CD8-positive, alpha-beta memory T cell (primary cell): ENCODE measurements around the gene SMC4. TPM values are rescaled to one million over a fixed set of nuclear protein-coding genes. Genes with fewer than 3 reads are reported as not detected.

Experiments
- CTCF ChIA-PET: fragments of 350-600 bp; sonication (Branson Sonifier 250); formaldehyde crosslinking; loops from one replicate; lab custom pipeline; 2021; ENCODE audit warnings: antibody characterized with exemption; lab: Charles Lee
- POLR2A ChIA-PET: fragments of 350-600 bp; sonication (Branson Sonifier 250); formaldehyde crosslinking; loops from one replicate; lab custom pipeline; 2021; ENCODE audit warnings: antibody characterized with exemption; lab: Charles Lee
- DNase-seq, 5 donors: peaks; one replicate each; pipeline versions ENCODE4 v3.0.0 to v3.0.0-alpha.2; 2020 to 2022; ENCODE audit warnings: mixed read lengths in 1 of 5
- H3K27ac ChIP-seq: one replicate; pipeline ENCODE4 v1.7.0; 2013; ENCODE audit warnings: low read depth, mild to moderate bottlenecking, low read length, moderate library complexity
- H3K27me3 ChIP-seq: 2 replicates; pipeline ENCODE4 v1.7.0; 2013; ENCODE audit warnings: low read length, mild to moderate bottlenecking; ENCODE audit not compliant: insufficient read depth, poor library complexity, severe bottlenecking
- H3K36me3 ChIP-seq: 2 replicates; pipeline ENCODE4 v1.7.0; 2013; ENCODE audit warnings: mild to moderate bottlenecking, low read length, moderate library complexity; ENCODE audit not compliant: insufficient read depth
- H3K4me1 ChIP-seq: 2 replicates; pipeline ENCODE4 v1.7.0; 2013; ENCODE audit warnings: mild to moderate bottlenecking, low read length, moderate library complexity; ENCODE audit not compliant: insufficient read depth
- H3K4me3 ChIP-seq: 2 replicates; pipeline ENCODE4 v1.7.0; 2013; ENCODE audit warnings: mild to moderate bottlenecking, low read length
- H3K9me3 ChIP-seq: 2 replicates; pipeline ENCODE4 v1.7.0; 2013; ENCODE audit warnings: mild to moderate bottlenecking, low read length
- H3K27ac Mint-ChIP-seq, 8 donors: one replicate each; pipeline ENCODE4 v1.8.0; 2020 to 2021; ENCODE audit warnings: mixed read lengths in 8 of 8, mild to moderate bottlenecking in 6 of 8, inconsistent platforms in 3 of 8, moderate library complexity in 3 of 8
- H3K27me3 Mint-ChIP-seq, 2 donors: one replicate each; pipeline ENCODE4 v1.8.0; 2020 to 2021; ENCODE audit warnings: mixed read lengths in 2 of 2, mild to moderate bottlenecking in 1 of 2, moderate library complexity in 1 of 2
- H3K36me3 Mint-ChIP-seq, 3 donors: one replicate each; pipeline ENCODE4 v1.8.0; 2020 to 2021; ENCODE audit warnings: mixed read lengths in 3 of 3, inconsistent platforms in 1 of 3, mild to moderate bottlenecking in 1 of 3
- H3K4me1 Mint-ChIP-seq, 3 donors: one replicate each; pipeline ENCODE4 v1.8.0; 2020 to 2021; ENCODE audit warnings: mixed read lengths in 3 of 3, inconsistent platforms in 1 of 3, mild to moderate bottlenecking in 1 of 3
- H3K4me3 Mint-ChIP-seq, 7 donors: one replicate each; pipeline ENCODE4 v1.8.0; 2020 to 2021; ENCODE audit warnings: mixed read lengths in 7 of 7, mild to moderate bottlenecking in 6 of 7, moderate library complexity in 4 of 7, inconsistent platforms in 2 of 7
- H3K9me3 Mint-ChIP-seq, 5 donors: one replicate each; pipeline ENCODE4 v1.8.0; 2020 to 2022; ENCODE audit warnings: mixed read lengths in 5 of 5, mild to moderate bottlenecking in 3 of 5, moderate library complexity in 2 of 5, inconsistent platforms in 1 of 5
- polyA plus RNA-seq: library from polyadenylated mRNA; unstranded; fragments of 300-500 nt; fragmentation: Illumina TruSeq; gene quantifications from one replicate; pipeline ENCODE4 v1.2.3, GENCODE V29; 2021
- total RNA-seq, 2 experiments: library from RNA; stranded (reverse); gene quantifications; one replicate each; pipeline ENCODE4 v1.2.3, GENCODE V29; 2021

SMC4 gene
- total and polyA plus RNA-seq, 3 experiments from 2014 or later = 45.0 to 123 (median 120) TPM

DNA sequence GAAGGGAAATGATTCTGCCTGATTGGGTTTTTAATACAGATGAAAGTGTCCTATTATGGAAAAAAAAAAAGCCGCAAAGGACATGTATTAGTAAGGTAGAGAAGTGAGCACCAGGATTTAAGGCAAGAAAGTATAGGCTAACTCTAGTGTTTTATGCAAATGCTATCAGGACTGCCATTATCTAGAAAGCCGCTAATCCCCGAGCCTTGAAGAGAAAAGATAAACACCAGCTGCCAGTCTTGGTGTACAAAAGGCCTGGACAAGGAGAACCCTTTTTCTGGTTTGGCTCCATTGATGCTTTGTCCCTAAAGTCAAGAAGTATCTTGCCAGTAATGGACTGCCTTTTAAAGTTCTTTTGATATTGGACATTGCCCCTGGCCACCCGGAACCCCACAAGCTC is 58.7 kb downstream of the SMC4 start:
- H3K27ac Mint-ChIP-seq = no peak overlapping the region
- Histone ChIP-seq H3K36me3 (no peaks in the 10 kb centered on the region), H3K4me3 (no peak overlapping the region), H3K4me1 (no peaks in the 10 kb centered on the region), H3K9me3 (no peaks in the 10 kb centered on the region), H3K27me3 (no peaks in the 10 kb centered on the region), H3K27ac (no peak overlapping the region)
- no peaks in the 10 kb centered on the region for H3K9me3 Mint-ChIP-seq
- ChIA-PET POLR2A (no interaction called here), CTCF (interaction anchor here (1.9 kb wide), 1 partner anchor 8 kb away, joined by 7 read pairs; the partner anchor contains the start of gene TRIM59)
- H3K36me3 Mint-ChIP-seq = no peaks in the 10 kb centered on the region
- H3K27me3 Mint-ChIP-seq = peaks cover 4 to 25% of the 10 kb centered on the region in 2 donors
- H3K4me1 Mint-ChIP-seq = no peaks in the 10 kb centered on the region
- H3K4me3 Mint-ChIP-seq = no peak overlapping the region
- no peak for DNase-seq

DNA sequence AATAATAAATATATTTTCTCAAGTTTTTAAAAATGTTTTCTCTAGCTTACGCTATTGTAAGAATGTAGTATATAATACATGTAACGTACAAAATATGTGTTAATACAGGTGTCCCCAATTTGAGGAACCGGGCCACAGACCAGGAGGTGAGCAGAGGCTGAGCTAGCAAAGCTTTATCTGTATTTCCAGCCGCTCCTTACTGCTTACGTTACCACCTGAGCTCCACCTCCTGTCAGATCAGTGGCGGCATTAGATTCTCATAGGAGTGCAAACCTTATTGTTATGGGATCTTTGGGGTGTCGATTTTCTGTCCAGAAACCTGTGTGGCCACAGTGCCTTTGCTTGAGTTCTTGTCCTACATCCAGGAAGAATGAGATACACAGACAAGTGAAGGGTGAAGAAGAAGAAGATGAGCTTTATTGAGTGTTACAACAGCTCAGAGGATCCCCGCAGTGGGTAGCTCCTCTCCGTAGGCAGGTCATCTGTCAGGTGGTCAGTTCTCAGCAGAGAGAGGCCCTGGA is 60.1 kb downstream of the SMC4 start:
- Histone ChIP-seq H3K4me1 (no peaks in the 10 kb centered on the region), H3K36me3 (no peaks in the 10 kb centered on the region), H3K4me3 (no peak overlapping the region), H3K27me3 (no peaks in the 10 kb centered on the region), H3K27ac (no peak overlapping the region), H3K9me3 (no peaks in the 10 kb centered on the region)
- no peak overlapping the region for H3K4me3 Mint-ChIP-seq
- no peak for DNase-seq
- no peaks in the 10 kb centered on the region for H3K9me3 Mint-ChIP-seq
- ChIA-PET POLR2A (no interaction called here), CTCF (interaction anchor here (1.9 kb wide), 1 partner anchor 10 kb away, joined by 7 read pairs; the partner anchor contains the start of gene TRIM59)
- no peaks in the 10 kb centered on the region for H3K4me1 Mint-ChIP-seq
- no peaks in the 10 kb centered on the region for H3K36me3 Mint-ChIP-seq
- H3K27ac Mint-ChIP-seq = no peak overlapping the region
- peaks cover 4 to 35% of the 10 kb centered on the region in 2 donors for H3K27me3 Mint-ChIP-seq

DNA sequence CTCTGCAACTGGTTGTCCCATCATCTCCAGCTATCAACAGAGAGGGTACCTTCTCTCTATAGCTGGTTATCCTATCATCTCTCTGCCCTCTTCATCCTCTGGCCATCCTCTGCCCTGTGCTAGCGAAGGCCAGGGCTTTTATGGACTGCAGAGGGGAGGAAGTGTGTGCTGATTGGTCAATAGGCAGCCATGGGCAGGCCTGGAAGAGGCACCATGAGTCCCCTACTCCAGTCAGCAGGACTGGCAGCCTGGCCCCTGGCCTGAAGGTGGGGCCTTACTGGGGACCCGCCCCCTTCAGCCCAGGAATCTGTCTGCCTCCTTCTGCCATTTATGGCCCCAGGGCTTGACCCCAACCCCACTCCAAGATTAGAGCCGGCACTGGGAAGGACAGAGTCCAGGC is 60.6 kb downstream of the SMC4 start:
- ChIA-PET POLR2A (no interaction called here), CTCF (interaction anchor here (1.9 kb wide), 1 partner anchor 10 kb away, joined by 7 read pairs; the partner anchor contains the start of gene TRIM59)
- H3K36me3 ChIP-seq = no peaks in the 10 kb centered on the region
- Mint-ChIP-seq H3K4me1 (no peaks in the 10 kb centered on the region), H3K4me3 (no peak overlapping the region), H3K36me3 (no peaks in the 10 kb centered on the region), H3K27me3 (peaks cover 4 to 40% of the 10 kb centered on the region in 2 donors), H3K27ac (no peak overlapping the region), H3K9me3 (no peaks in the 10 kb centered on the region)
- no peaks in the 10 kb centered on the region for H3K4me1 ChIP-seq
- DNase-seq = no peak
- H3K27ac ChIP-seq = no peak overlapping the region
- H3K4me3 ChIP-seq = no peak overlapping the region
- H3K9me3 ChIP-seq = no peaks in the 10 kb centered on the region
- no peaks in the 10 kb centered on the region for H3K27me3 ChIP-seq

DNA sequence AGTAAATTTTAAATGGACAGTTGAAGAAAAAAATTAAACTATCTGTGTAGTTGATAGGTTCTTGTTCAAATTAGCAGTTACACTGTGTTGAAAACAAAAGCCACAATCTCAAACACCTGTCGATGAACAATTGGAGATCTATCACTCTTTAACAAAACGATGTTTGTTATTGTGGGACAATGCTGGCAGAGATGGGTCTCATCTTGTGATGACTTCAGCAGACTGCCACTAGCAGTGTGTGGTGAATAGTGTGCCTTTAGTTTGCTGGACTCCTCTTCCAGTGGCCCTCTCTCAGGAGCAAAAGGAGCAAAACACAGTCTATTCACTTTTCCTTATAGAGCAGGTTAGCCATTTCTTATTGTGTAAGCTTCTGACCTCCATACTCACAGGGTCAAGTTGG is 64.9 kb downstream of the SMC4 start:
- no peak for DNase-seq
- H3K27ac Mint-ChIP-seq = peak overlapping the region in 1 of 8 donors; percentile 54
- H3K4me3 Mint-ChIP-seq = no peak overlapping the region
- no peaks in the 10 kb centered on the region for H3K4me1 Mint-ChIP-seq
- peaks cover 0 to 6% (median 0%) of the 10 kb centered on the region in 3 donors for H3K36me3 Mint-ChIP-seq
- peaks cover 11 to 62% of the 10 kb centered on the region in 2 donors for H3K27me3 Mint-ChIP-seq
- no peaks in the 10 kb centered on the region for H3K36me3 ChIP-seq
- H3K27ac ChIP-seq = no peak overlapping the region
- POLR2A ChIA-PET = no interaction called here
- peaks cover 0 to 3% (median 0%) of the 10 kb centered on the region in 5 donors for H3K9me3 Mint-ChIP-seq
- no peaks in the 10 kb centered on the region for H3K9me3 ChIP-seq
- H3K4me3 ChIP-seq = no peak overlapping the region
- CTCF ChIA-PET = interaction anchor here (1.7 kb wide), 1 partner anchor 15 kb away, joined by 3 read pairs; the partner anchor contains the start of gene TRIM59
- H3K27me3 ChIP-seq = no peaks in the 10 kb centered on the region
- H3K4me1 ChIP-seq = no peaks in the 10 kb centered on the region

DNA sequence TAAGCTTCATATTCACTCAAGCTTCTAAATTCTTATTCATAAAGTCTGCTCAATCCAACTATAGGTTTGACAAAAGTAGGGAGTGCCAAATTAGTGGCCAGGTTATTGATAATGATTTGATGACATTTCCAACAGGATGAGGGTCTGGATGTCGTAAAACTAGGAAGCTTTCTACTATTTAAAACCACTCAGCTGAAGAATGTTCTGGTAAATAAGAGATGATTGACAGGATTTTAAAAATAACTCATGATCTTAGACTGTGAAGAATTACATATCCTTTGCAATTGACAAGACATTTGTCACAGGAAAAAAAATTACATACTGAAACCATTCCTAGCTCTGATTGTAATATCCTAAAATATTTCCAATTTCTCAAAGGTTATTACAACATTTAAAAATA is 65.5 kb downstream of the SMC4 start:
- Histone ChIP-seq H3K27ac (no peak overlapping the region), H3K36me3 (no peaks in the 10 kb centered on the region), H3K27me3 (no peaks in the 10 kb centered on the region), H3K4me3 (no peak overlapping the region), H3K4me1 (no peaks in the 10 kb centered on the region), H3K9me3 (no peaks in the 10 kb centered on the region)
- Mint-ChIP-seq H3K36me3 (peaks cover 0 to 13% (median 3%) of the 10 kb centered on the region in 3 donors), H3K4me3 (no peak overlapping the region), H3K9me3 (peaks cover 3 to 8% (median 6%) of the 10 kb centered on the region in 5 donors), H3K4me1 (no peaks in the 10 kb centered on the region), H3K27me3 (peaks cover 13 to 67% of the 10 kb centered on the region in 2 donors), H3K27ac (no peak overlapping the region)
- no peak for DNase-seq
- CTCF ChIA-PET = interaction anchor here (1.7 kb wide), 1 partner anchor 16 kb away, joined by 3 read pairs; the partner anchor contains the start of gene TRIM59
- POLR2A ChIA-PET = no interaction called here

- H3K36me3 ChIP-seq = no peaks in the 10 kb centered on the region
- peaks cover 5% of the 10 kb centered on the region for H3K27me3 ChIP-seq
- ChIA-PET POLR2A (no interaction called here), CTCF (no interaction called here)
- no peak overlapping the region for H3K27ac Mint-ChIP-seq
- H3K4me1 ChIP-seq = no peaks in the 10 kb centered on the region
- peaks cover 0 to 16% (median 3%) of the 10 kb centered on the region in 3 donors for H3K36me3 Mint-ChIP-seq
- no peak overlapping the region for H3K27ac ChIP-seq
- no peak for DNase-seq
- no peaks in the 10 kb centered on the region for H3K9me3 ChIP-seq
- peaks cover 3 to 21% (median 18%) of the 10 kb centered on the region in 5 donors for H3K9me3 Mint-ChIP-seq
- no peaks in the 10 kb centered on the region for H3K4me1 Mint-ChIP-seq
- peaks cover 14 to 29% of the 10 kb centered on the region in 2 donors for H3K27me3 Mint-ChIP-seq
- H3K4me3 Mint-ChIP-seq = no peak overlapping the region
- no peak overlapping the region for H3K4me3 ChIP-seq
Measured at GRCh38 chr3:160470181-160470580, 70.7 kb downstream of the SMC4 start.

- Histone ChIP-seq H3K4me1 (no peaks in the 10 kb centered on the region), H3K27me3 (peaks cover 5% of the 10 kb centered on the region), H3K36me3 (no peaks in the 10 kb centered on the region), H3K9me3 (no peaks in the 10 kb centered on the region), H3K4me3 (no peak overlapping the region), H3K27ac (no peak overlapping the region)
- Mint-ChIP-seq H3K27ac (no peak overlapping the region), H3K27me3 (peaks cover 17 to 22% of the 10 kb centered on the region in 2 donors), H3K4me1 (no peaks in the 10 kb centered on the region), H3K9me3 (peaks cover 3 to 21% (median 18%) of the 10 kb centered on the region in 5 donors), H3K4me3 (no peak overlapping the region), H3K36me3 (peaks cover 0 to 16% (median 3%) of the 10 kb centered on the region in 3 donors)
- ChIA-PET CTCF (no interaction called here), POLR2A (no interaction called here)
- DNase-seq = no peak
Measured at GRCh38 chr3:160471892-160472291, 72.4 kb downstream of the SMC4 start.

- H3K9me3 Mint-ChIP-seq = peaks cover 3 to 21% (median 18%) of the 10 kb centered on the region in 5 donors
- Histone ChIP-seq H3K4me1 (no peaks in the 10 kb centered on the region), H3K27me3 (peaks cover 5% of the 10 kb centered on the region), H3K27ac (no peak overlapping the region), H3K4me3 (no peak overlapping the region), H3K9me3 (no peaks in the 10 kb centered on the region), H3K36me3 (no peaks in the 10 kb centered on the region)
- H3K36me3 Mint-ChIP-seq = peaks cover 0 to 16% (median 3%) of the 10 kb centered on the region in 3 donors
- no peaks in the 10 kb centered on the region for H3K4me1 Mint-ChIP-seq
- ChIA-PET POLR2A (no interaction called here), CTCF (no interaction called here)
- H3K27me3 Mint-ChIP-seq = peaks cover 14 to 21% of the 10 kb centered on the region in 2 donors
- H3K4me3 Mint-ChIP-seq = no peak overlapping the region
- H3K27ac Mint-ChIP-seq = no peak overlapping the region
- DNase-seq = no peak
Measured at GRCh38 chr3:160472344-160472743, 72.9 kb downstream of the SMC4 start.
